AG04450 (cell line): ENCODE measurements around the gene PDGFA. TPM values are rescaled to one million over a fixed set of nuclear protein-coding genes. Genes with fewer than 3 reads are reported as not detected.

Experiments
- CTCF ChIA-PET: fragments of 300-600, 350-600 bp; formaldehyde crosslinking; extraction: SDS; loops from one replicate; lab custom pipeline; 2022; ENCODE audit warnings: antibody characterized with exemption, inconsistent platforms; lab: Charles Lee
- POLR2A ChIA-PET: fragments of 350-600 bp; formaldehyde crosslinking; extraction: SDS; loops from one replicate; lab custom pipeline; 2021; ENCODE audit warnings: antibody characterized with exemption, inconsistent platforms; lab: Yijun Ruan, JAX
- DNase-seq: peaks from one replicate; pipeline ENCODE4 v3.0.0-alpha.2; 2011; ENCODE audit warnings: low read depth, low spot score
- H3K27ac ChIP-seq: one replicate; pipeline ENCODE4 v1.5.1; 2012; ENCODE audit warnings: low read depth, low read length, control low read depth
- H3K27me3 ChIP-seq: one replicate; pipeline ENCODE4 v1.6.0; 2012; ENCODE audit warnings: low read length; ENCODE audit not compliant: control insufficient read depth, insufficient read depth
- H3K4me3 ChIP-seq: 2 replicates; pipeline ENCODE4 v1.5.1; 2011; ENCODE audit warnings: mild to moderate bottlenecking, low read depth, low read length, control low read depth
- H3K9me3 ChIP-seq: 2 replicates; pipeline ENCODE4 v1.5.1; 2012; ENCODE audit warnings: low read length; ENCODE audit not compliant: control insufficient read depth, insufficient read depth
- polyA plus RNA-seq: library from polyadenylated mRNA; depleted of rRNA; stranded (reverse); fragments of >200 nt; gene quantifications from 2 replicates; pipeline ENCODE4 v1.2.3, GENCODE V29; 2011
- TF ChIP-seq, protein P1 (sequence below): IDR thresholded peaks from 2 replicates; pipeline ENCODE4 v1.5.1; 2011; ENCODE audit warnings: low read depth, low read length, control low read depth, inconsistent platforms

Gene PDGFA
- polyA plus RNA-seq, 1 experiment: 2.0 TPM

DNA sequence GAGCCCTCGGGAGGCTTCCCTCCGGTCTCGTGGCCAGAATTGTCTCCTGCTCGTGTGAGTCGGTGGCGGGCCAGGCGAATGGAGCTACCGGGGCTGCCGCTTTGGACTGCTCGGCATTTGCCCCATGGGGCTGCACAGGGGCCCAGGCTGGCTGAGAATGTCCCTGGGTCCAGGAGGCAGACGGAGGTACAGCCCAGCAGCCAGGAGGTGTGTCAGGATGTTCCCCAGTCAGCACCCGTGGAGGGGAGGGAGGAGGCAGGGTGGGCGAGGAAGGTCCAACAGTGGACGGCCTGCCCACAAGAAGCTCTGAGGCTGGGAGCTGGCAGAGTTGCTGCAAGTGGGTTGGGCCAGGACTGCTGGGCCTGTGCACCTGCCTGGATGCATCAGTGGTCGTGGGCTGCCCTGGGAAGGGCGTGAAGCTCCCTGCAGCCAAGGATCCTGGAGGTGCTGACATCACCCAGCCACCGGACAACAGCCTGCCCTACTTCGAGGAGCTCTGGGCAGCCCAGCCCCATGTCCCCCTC is 46.4 kb downstream of the PDGFA start:
- TF ChIP-seq, protein P1, sequence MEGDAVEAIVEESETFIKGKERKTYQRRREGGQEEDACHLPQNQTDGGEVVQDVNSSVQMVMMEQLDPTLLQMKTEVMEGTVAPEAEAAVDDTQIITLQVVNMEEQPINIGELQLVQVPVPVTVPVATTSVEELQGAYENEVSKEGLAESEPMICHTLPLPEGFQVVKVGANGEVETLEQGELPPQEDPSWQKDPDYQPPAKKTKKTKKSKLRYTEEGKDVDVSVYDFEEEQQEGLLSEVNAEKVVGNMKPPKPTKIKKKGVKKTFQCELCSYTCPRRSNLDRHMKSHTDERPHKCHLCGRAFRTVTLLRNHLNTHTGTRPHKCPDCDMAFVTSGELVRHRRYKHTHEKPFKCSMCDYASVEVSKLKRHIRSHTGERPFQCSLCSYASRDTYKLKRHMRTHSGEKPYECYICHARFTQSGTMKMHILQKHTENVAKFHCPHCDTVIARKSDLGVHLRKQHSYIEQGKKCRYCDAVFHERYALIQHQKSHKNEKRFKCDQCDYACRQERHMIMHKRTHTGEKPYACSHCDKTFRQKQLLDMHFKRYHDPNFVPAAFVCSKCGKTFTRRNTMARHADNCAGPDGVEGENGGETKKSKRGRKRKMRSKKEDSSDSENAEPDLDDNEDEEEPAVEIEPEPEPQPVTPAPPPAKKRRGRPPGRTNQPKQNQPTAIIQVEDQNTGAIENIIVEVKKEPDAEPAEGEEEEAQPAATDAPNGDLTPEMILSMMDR: no peak
- Histone ChIP-seq H3K27ac (no peak overlapping the region), H3K9me3 (peaks cover 23% of the 10 kb centered on the region), H3K4me3 (no peak overlapping the region), H3K27me3 (no peaks in the 10 kb centered on the region)
- POLR2A ChIA-PET: no interaction called here
- CTCF ChIA-PET: no interaction called here
- no peak for DNase-seq

DNA sequence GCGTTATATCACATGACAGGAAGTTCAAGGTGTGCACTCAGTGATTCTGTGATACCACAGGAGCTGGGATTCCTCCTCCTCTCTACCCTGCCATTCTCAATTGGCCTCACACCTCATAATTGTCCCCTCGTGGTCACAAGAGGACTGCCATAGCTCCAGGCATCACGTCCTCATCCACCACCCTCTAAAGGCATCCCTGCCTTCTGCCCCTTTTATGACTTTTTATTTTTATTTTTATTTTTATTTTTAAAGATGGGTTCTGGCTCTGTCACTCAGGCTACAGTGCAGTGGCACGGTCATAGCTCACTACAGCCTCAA is 47.0 kb downstream of the PDGFA start:
- no peak for DNase-seq

DNA sequence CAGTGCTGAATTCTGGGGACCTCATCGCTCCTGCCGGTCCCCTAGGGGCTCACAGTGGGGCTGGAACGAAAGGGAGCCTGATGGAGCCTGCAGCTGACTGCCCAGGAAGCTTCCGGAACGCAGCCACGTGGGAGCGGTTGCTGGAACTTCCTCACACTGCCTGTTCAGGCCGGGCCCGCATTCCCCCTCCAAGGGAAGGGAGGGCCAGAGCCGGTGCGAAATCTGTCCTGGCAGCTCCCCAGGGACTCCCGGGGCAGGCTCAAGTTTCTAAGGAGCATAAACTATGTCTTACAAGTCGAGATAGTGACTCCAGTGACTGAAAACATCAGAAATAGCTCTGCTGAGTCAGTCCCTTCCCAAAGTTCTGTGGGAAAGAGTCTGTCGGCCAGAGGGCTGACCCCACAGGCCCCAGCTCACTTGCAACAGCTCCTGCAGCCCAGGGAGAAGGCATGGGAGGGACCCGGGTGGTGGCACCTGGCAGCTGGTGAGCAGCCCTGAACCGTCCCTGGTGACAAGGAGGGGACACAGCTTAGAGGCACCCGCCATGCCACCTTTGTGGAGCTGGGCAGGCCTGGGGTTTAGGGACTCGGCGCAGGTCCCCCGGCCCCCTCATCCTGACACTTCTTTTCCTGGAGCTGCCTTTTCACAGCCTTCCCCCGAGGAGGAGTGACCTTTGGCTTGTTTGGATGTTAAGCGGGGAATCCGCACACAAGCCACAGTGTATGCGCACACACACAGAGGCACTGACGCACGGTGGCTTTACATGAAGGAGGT is 47.6 kb downstream of the PDGFA start:
- Histone ChIP-seq H3K27ac (peak overlapping the region; percentile 95), H3K27me3 (no peaks in the 10 kb centered on the region), H3K4me3 (no peak overlapping the region), H3K9me3 (peaks cover 23% of the 10 kb centered on the region)
- ChIA-PET CTCF (interaction anchor here (0.6 kb wide), 1 partner anchor 42 kb away, joined by 4 read pairs; no protein-coding TSS in a partner anchor), POLR2A (interaction anchor here (0.8 to 1.2 kb wide), 3 partner anchors 11 to 71 kb away, joined by 5 to 6 read pairs (median 5); no protein-coding TSS in a partner anchor)
- TF ChIP-seq, protein P1: no peak
- DNase-seq: peak; percentile 95

More for the DNA sequence above, 47.0 kb downstream of the PDGFA start:
- no peak overlapping the region for H3K4me3 ChIP-seq
- H3K9me3 ChIP-seq: peaks cover 23% of the 10 kb centered on the region
- ChIA-PET CTCF (no interaction called here), POLR2A (interaction anchor here (0.8 to 1.2 kb wide), 3 partner anchors 12 to 70 kb away, joined by 5 to 6 read pairs (median 5); no protein-coding TSS in a partner anchor)
- TF ChIP-seq, protein P1: no peak
- peak overlapping the region; percentile 95 for H3K27ac ChIP-seq
- H3K27me3 ChIP-seq: no peaks in the 10 kb centered on the region

DNA sequence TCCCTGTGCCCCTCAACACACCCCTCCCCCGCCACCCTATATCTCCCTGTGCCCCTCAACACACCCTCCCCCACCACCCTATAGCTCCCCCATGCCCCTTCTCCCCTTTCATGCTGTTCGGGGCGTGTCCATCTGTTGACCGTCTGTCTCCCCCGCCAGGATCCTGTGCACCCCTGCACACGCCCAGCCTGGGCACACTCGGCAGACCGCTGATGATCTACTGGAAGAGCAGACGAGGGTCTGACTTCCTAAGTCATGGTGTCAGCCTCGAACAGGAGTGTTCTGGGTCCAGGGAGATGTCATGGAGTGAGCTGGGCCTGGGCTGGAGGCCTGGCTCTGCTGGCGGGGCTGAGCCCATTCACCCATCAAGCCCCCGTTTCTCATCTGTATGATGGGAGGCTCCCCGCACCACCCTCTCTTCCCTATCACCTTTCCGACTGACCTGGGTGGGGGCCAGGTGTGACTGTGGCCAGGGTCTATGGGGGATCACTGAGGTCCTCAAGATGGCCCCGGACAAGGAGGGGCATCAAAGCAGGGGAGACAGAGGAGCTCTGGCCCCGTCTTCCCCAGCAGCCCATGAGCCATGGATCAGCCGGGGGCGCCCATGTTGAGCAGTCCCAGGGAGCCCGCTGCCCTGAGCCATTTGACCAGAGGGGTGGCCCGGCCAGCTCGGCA is 48.3 kb downstream of the PDGFA start:
- ChIA-PET CTCF (interaction anchor here (0.6 kb wide), 1 partner anchor 41 kb away, joined by 4 read pairs; no protein-coding TSS in a partner anchor), POLR2A (interaction anchor here (1.0 to 1.2 kb wide), 2 partner anchors 10 to 72 kb away, joined by 5 to 6 read pairs; no protein-coding TSS in a partner anchor)
- Histone ChIP-seq H3K27me3 (no peaks in the 10 kb centered on the region), H3K27ac (peak overlapping the region; percentile 95), H3K9me3 (peaks cover 23% of the 10 kb centered on the region), H3K4me3 (no peak overlapping the region)
- TF ChIP-seq, protein P1: no peak
- no peak for DNase-seq
